ENCODE results near the gene CHSY1. TPM values are rescaled to one million over a fixed set of nuclear protein-coding genes. Genes with fewer than 3 reads are reported as not detected.

The CHSY1 gene
- total RNA-seq, 1 experiment from 2014 or later = 47.0 TPM

GRCh38 chr15:101220060-101220459 lies 31.8 kb downstream of the CHSY1 start:
- ChIA-PET CTCF (no interaction called here), POLR2A (ENCODE audit: low non-redundant PET) (interaction anchor here (0.6 kb wide), 1 partner anchor 248 kb away, joined by 3 read pairs; no protein-coding TSS in a partner anchor)
- Histone ChIP-seq H3K27ac (ENCODE audit: low read depth, low read length, poor library complexity, severe bottlenecking) (no peak overlapping the region), H3K27me3 (replicated peaks; ENCODE audit: insufficient read depth, low read depth, low read length, poor library complexity) (no peaks in the 10 kb centered on the region), H3K36me3 (ENCODE audit: insufficient read depth, low read length, poor library complexity, severe bottlenecking) (no peaks in the 10 kb centered on the region), H3K4me3 (ENCODE audit: low read depth, low read length, poor library complexity, severe bottlenecking) (no peak overlapping the region), H3K9me3 (ENCODE audit: low read depth, low read length, poor library complexity, severe bottlenecking) (no peaks in the 10 kb centered on the region), H3K4me1 (ENCODE audit: insufficient read depth, low read length, poor library complexity, severe bottlenecking) (peaks cover 10% of the 10 kb centered on the region)
- no TSS peak for BruUV-seq (replicated peaks)
- intact Hi-C loops (cut with micrococcal nuclease; ENCODE audit: unreplicated experiment) = no loop called here
- no peak for DNase-seq (ENCODE audit: low spot score)
- TF ChIP-seq CTCF (conservative IDR thresholded peaks at IDR 0.05; ENCODE audit: low read depth, low read length) (no peak), EZH2 (IDR thresholded peaks at IDR 0.05; ENCODE audit: borderline replicate concordance, low read depth, low read length, poor library complexity, severe bottlenecking) (no peak)

- Histone ChIP-seq H3K4me3 (ENCODE audit: low read depth, low read length, poor library complexity, severe bottlenecking) (no peak overlapping the region), H3K27ac (ENCODE audit: low read depth, low read length, poor library complexity, severe bottlenecking) (peak overlapping the region; percentile 41), H3K4me1 (ENCODE audit: insufficient read depth, low read length, poor library complexity, severe bottlenecking) (peaks cover 10% of the 10 kb centered on the region), H3K27me3 (replicated peaks; ENCODE audit: insufficient read depth, low read depth, low read length, poor library complexity) (no peaks in the 10 kb centered on the region), H3K9me3 (ENCODE audit: low read depth, low read length, poor library complexity, severe bottlenecking) (no peaks in the 10 kb centered on the region), H3K36me3 (ENCODE audit: insufficient read depth, low read length, poor library complexity, severe bottlenecking) (no peaks in the 10 kb centered on the region)
- no peak for TF ChIP-seq CTCF (conservative IDR thresholded peaks at IDR 0.05; ENCODE audit: low read depth, low read length)
- TF ChIP-seq EZH2 (IDR thresholded peaks at IDR 0.05; ENCODE audit: borderline replicate concordance, low read depth, low read length, poor library complexity, severe bottlenecking) = no peak
- DNase-seq (ENCODE audit: low spot score) = no peak
- CTCF ChIA-PET = no interaction called here
- no TSS peak for BruUV-seq (replicated peaks)
- POLR2A ChIA-PET (ENCODE audit: low non-redundant PET) = no interaction called here
- intact Hi-C loops (cut with micrococcal nuclease; ENCODE audit: unreplicated experiment) = no loop called here
Measured at GRCh38 chr15:101219441-101219840, 32.4 kb downstream of the CHSY1 start.

- peaks cover 7% of the 10 kb centered on the region for H3K4me1 ChIP-seq (ENCODE audit: insufficient read depth, low read length, poor library complexity, severe bottlenecking)
- no peaks in the 10 kb centered on the region for H3K9me3 ChIP-seq (ENCODE audit: low read depth, low read length, poor library complexity, severe bottlenecking)
- H3K4me3 ChIP-seq (ENCODE audit: low read depth, low read length, poor library complexity, severe bottlenecking) = no peak overlapping the region
- DNase-seq (ENCODE audit: low spot score) = no peak
- CTCF ChIA-PET = no interaction called here
- intact Hi-C loops (cut with micrococcal nuclease; ENCODE audit: unreplicated experiment) = no loop called here
- no peaks in the 10 kb centered on the region for H3K36me3 ChIP-seq (ENCODE audit: insufficient read depth, low read length, poor library complexity, severe bottlenecking)
- BruUV-seq (replicated peaks) = no TSS peak
- POLR2A ChIA-PET (ENCODE audit: low non-redundant PET) = no interaction called here
- H3K27ac ChIP-seq (ENCODE audit: low read depth, low read length, poor library complexity, severe bottlenecking) = no peak overlapping the region
- H3K27me3 ChIP-seq (replicated peaks; ENCODE audit: insufficient read depth, low read depth, low read length, poor library complexity) = no peaks in the 10 kb centered on the region
- TF ChIP-seq EZH2 (IDR thresholded peaks at IDR 0.05; ENCODE audit: borderline replicate concordance, low read depth, low read length, poor library complexity, severe bottlenecking) (no peak), CTCF (conservative IDR thresholded peaks at IDR 0.05; ENCODE audit: low read depth, low read length) (no peak)
Measured at GRCh38 chr15:101217446-101217845, 34.4 kb downstream of the CHSY1 start.
